Testis (tissue), 2 donors: ENCODE results near the gene PDK2.

Experiments used
- CTCF ChIP-seq, 3 experiments: fragments of 450-650 bp in 2 of 3; fragments of 200-600 bp in 1 of 3; sonication (generic) in 1 of 3; IDR thresholded peaks; one replicate each; pipeline ENCODE4 v1.5.1; 2016 to 2019; ENCODE audit warnings: antibody characterized with exemption in 3 of 3, mild to moderate bottlenecking in 2 of 3, moderate library complexity in 1 of 3
- POLR2A ChIP-seq: fragments of 450-650 bp; IDR thresholded peaks from one replicate; pipeline ENCODE4 v1.6.1; 2017; ENCODE audit warnings: antibody characterized with exemption, mild to moderate bottlenecking, moderate library complexity

- TF ChIP-seq CTCF (IDR thresholded peaks at IDR 0.05): no peak
- no peak for TF ChIP-seq POLR2A
Measured at GRCh38 chr17:50053654-50053960, 41.5 kb upstream of the PDK2 start.
